GM12878 (cell line): ENCODE results near the gene KCNQ1.

ENCODE experiments used
- CEBPB ChIP-seq, 2 experiments: fragments of 150-350 bp in 1 of 2; IDR thresholded peaks; 2 replicates each; pipeline ENCODE4 v1.6.1; 2012 to 2014; ENCODE audit warnings: low read depth in 2 of 2, low read length in 2 of 2, borderline replicate concordance in 1 of 2, inconsistent platforms in 1 of 2
- CREB1 ChIP-seq: IDR thresholded peaks from 2 replicates; pipeline ENCODE4 v1.6.1; 2012; ENCODE audit warnings: low read depth, mild to moderate bottlenecking, inconsistent platforms
- CTCF ChIP-seq, 3 experiments: IDR thresholded peaks in 2 of 3; conservative IDR thresholded peaks in 1 of 3; 2 replicates each; pipeline ENCODE4 v1.5.1; 2011; ENCODE audit warnings: low read depth in 3 of 3, low read length in 3 of 3, mild to moderate bottlenecking in 3 of 3, control low read depth in 2 of 3, moderate library complexity in 2 of 3, inconsistent platforms in 1 of 3, mixed read lengths in 1 of 3; ENCODE audit not compliant: control insufficient read depth in 2 of 3, insufficient read depth in 1 of 3; ENCODE audit errors: extremely low read depth in 1 of 3
- FOS ChIP-seq: IDR thresholded peaks from 3 replicates; pipeline ENCODE4 v1.6.1; 2011; ENCODE audit warnings: borderline replicate concordance; ENCODE audit not compliant: insufficient read length; ENCODE audit errors: extremely low read depth
- FOXM1 ChIP-seq: IDR thresholded peaks from 2 replicates; pipeline ENCODE4 v1.6.1; 2012; ENCODE audit warnings: low read depth, mild to moderate bottlenecking, inconsistent platforms, low read length, moderate library complexity
- GABPA ChIP-seq: IDR thresholded peaks from 2 replicates; pipeline ENCODE4 v1.6.1; 2014; ENCODE audit warnings: antibody characterized with exemption, low read depth, mild to moderate bottlenecking, inconsistent platforms
- PBX3 ChIP-seq: IDR thresholded peaks from 2 replicates; pipeline ENCODE4 v1.6.1; 2011; ENCODE audit warnings: mild to moderate bottlenecking, low read depth, low read length, moderate library complexity; ENCODE audit not compliant: insufficient replicate concordance
- POLR2A ChIP-seq: IDR thresholded peaks from 2 replicates; pipeline ENCODE4 v1.6.1; 2011; ENCODE audit warnings: low read depth, mild to moderate bottlenecking, low read length
- POLR2AphosphoS5 ChIP-seq: IDR thresholded peaks from 2 replicates; pipeline ENCODE4 v1.6.1; 2011; ENCODE audit warnings: mild to moderate bottlenecking, low read length, inconsistent platforms
- SUZ12 ChIP-seq: fragments of 200-600 bp; sonication (generic); IDR thresholded peaks from one replicate; pipeline ENCODE4 v1.6.1; 2018; ENCODE audit warnings: antibody characterized with exemption, mild to moderate bottlenecking; ENCODE audit not compliant: unreplicated experiment
- ZNF24 ChIP-seq: fragments of 450-650 bp; IDR thresholded peaks from 2 replicates; pipeline ENCODE4 v1.6.1; 2017; ENCODE audit warnings: antibody characterized with exemption, mild to moderate bottlenecking
- ZNF592 ChIP-seq: fragments of 450-650 bp; IDR thresholded peaks from 2 replicates; pipeline ENCODE4 v1.6.1; 2017; ENCODE audit warnings: mild to moderate bottlenecking, moderate library complexity

- no peak for TF ChIP-seq FOS
- TF ChIP-seq POLR2A: no peak
- TF ChIP-seq CTCF (IDR thresholded peaks at IDR 0.05 in 2 of 3, conservative IDR thresholded peaks at IDR 0.05 in 1 of 3; ENCODE audit: control insufficient read depth in 2 of 3, extremely low read depth in 1 of 3, insufficient read depth in 1 of 3, low read depth in 3 of 3, low read length in 3 of 3): no peak
- no peak for TF ChIP-seq SUZ12
- no peak for TF ChIP-seq PBX3
- no peak for TF ChIP-seq POLR2AphosphoS5
- TF ChIP-seq GABPA: no peak
- TF ChIP-seq ZNF592: no peak
- TF ChIP-seq CEBPB (IDR thresholded peaks at IDR 0.05; ENCODE audit: borderline replicate concordance in 1 of 2, low read depth in 2 of 2, low read length in 2 of 2): no peak
- TF ChIP-seq FOXM1: no peak
- no peak for TF ChIP-seq CREB1
- no peak for TF ChIP-seq ZNF24
Measured at GRCh38 chr11:2865922-2866577, 421.2 kb downstream of the KCNQ1 start.
